Chondrocyte (in vitro differentiated cells): ENCODE results near the gene WTAP. TPM values are rescaled to one million over a fixed set of nuclear protein-coding genes. Genes with fewer than 3 reads are reported as not detected.

Source experiments
- DNase-seq: peaks from one replicate; pipeline ENCODE4 v3.0.0; 2021; ENCODE audit warnings: mixed read lengths, low spot score
- H3K27ac Mint-ChIP-seq: one replicate; pipeline ENCODE4 v1.8.0; 2021; ENCODE audit warnings: mild to moderate bottlenecking, moderate library complexity, mixed read lengths; ENCODE audit not compliant: unreplicated experiment
- H3K27me3 Mint-ChIP-seq: 2 replicates; pipeline ENCODE4 v1.8.0; 2021; ENCODE audit warnings: low read depth, mixed read lengths
- H3K36me3 Mint-ChIP-seq: 2 replicates; pipeline ENCODE4 v1.8.0; 2021; ENCODE audit warnings: low read depth, mixed read lengths
- H3K4me1 Mint-ChIP-seq: 2 replicates; pipeline ENCODE4 v1.8.0; 2021; ENCODE audit warnings: low read depth, mild to moderate bottlenecking, mixed read lengths
- H3K4me3 Mint-ChIP-seq: one replicate; pipeline ENCODE4 v1.8.0; 2021; ENCODE audit warnings: mild to moderate bottlenecking, moderate library complexity, mixed read lengths; ENCODE audit not compliant: unreplicated experiment
- H3K9me3 Mint-ChIP-seq: 2 replicates; pipeline ENCODE4 v1.8.0; 2021; ENCODE audit warnings: low read depth, mixed read lengths
- total RNA-seq: library from RNA; stranded (reverse); gene quantifications from 3 replicates; pipeline ENCODE4 v1.2.1, GENCODE V29; 2021
- TF ChIP-seq, protein P1 (sequence below): fragments of 200-600 bp; sonication (generic); IDR thresholded peaks from 2 replicates; pipeline ENCODE4 v1.5.0; 2021; ENCODE audit warnings: antibody characterized with exemption, mild to moderate bottlenecking, moderate library complexity

Gene WTAP
- total RNA-seq, 1 donor from 2014 or later: 65.9 TPM

DNA sequence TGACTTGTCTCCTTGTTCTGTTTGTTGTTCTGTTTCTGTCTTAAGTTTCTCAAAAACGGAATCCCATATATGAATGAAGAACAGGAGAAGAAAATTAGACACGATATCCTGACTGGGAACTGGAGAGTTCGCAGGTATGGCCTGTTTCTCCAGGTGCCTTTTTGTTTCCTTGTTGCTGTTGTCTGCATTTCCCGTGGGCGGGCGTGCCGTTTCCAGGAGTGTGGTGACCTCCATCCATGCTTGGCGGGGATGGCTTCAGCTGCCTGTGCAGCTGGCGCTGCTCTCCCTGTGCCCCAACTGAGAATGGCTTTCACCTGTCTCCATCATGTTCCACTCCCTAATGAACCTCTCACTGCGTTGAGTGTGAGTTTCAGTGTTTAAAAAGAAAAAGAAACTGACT, 77.2 kb downstream of the WTAP start:
- no peak for DNase-seq
- Mint-ChIP-seq H3K27ac (no peak overlapping the region), H3K4me3 (no peak overlapping the region), H3K4me1 (no peaks in the 10 kb centered on the region), H3K27me3 (no peaks in the 10 kb centered on the region), H3K9me3 (no peaks in the 10 kb centered on the region), H3K36me3 (peaks cover under 1% of the 10 kb centered on the region)
- TF ChIP-seq, protein P1, sequence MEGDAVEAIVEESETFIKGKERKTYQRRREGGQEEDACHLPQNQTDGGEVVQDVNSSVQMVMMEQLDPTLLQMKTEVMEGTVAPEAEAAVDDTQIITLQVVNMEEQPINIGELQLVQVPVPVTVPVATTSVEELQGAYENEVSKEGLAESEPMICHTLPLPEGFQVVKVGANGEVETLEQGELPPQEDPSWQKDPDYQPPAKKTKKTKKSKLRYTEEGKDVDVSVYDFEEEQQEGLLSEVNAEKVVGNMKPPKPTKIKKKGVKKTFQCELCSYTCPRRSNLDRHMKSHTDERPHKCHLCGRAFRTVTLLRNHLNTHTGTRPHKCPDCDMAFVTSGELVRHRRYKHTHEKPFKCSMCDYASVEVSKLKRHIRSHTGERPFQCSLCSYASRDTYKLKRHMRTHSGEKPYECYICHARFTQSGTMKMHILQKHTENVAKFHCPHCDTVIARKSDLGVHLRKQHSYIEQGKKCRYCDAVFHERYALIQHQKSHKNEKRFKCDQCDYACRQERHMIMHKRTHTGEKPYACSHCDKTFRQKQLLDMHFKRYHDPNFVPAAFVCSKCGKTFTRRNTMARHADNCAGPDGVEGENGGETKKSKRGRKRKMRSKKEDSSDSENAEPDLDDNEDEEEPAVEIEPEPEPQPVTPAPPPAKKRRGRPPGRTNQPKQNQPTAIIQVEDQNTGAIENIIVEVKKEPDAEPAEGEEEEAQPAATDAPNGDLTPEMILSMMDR: no peak

DNA sequence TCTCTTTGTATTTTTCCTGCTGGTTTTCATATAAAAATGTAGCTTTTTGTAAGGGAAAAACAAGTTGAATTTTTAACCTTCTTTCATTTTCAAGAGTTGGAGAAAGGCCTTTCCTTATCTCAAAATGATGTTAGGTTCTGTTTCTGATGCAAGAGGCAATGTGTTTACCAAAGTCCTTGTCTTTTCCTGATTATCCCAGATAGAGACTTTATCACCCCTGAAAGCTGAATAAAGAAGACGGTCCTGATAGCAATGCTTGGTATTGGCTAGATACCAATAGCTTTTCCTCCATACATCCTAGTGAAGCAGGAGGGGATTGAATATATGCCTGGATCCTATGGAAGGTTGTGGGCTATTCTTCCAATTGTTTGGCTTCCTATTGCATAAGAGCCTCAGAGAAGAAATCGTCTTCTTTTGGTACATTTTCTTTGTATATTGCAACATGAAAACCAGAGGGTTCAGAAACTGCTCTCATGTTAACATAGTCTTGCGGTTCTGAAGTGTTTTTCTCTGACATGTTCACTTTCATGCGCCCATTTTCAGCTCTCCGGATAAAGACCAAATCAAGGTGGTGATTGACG, 78.2 kb downstream of the WTAP start:
- TF ChIP-seq, protein P1: no peak
- Mint-ChIP-seq H3K27me3 (no peaks in the 10 kb centered on the region), H3K4me3 (no peak overlapping the region), H3K36me3 (no peaks in the 10 kb centered on the region), H3K4me1 (no peaks in the 10 kb centered on the region), H3K27ac (no peak overlapping the region), H3K9me3 (no peaks in the 10 kb centered on the region)
- DNase-seq: no peak

Other genes starting within 250 kb of the WTAP start
- 57.1 to 87.3 TPM (median 61.5 TPM) in 3 replicates for gene SOD2, start 34.3 kb upstream of the WTAP start, total RNA-seq
- 36.0 to 43.5 TPM (median 38.4 TPM) in 3 replicates for gene ACAT2, start 34.5 kb downstream of the WTAP start, total RNA-seq
- gene TCP1, start 62.1 kb downstream of the WTAP start, total RNA-seq: 169 to 200 TPM (median 175 TPM) in 3 replicates
- gene MRPL18, start 63.0 kb downstream of the WTAP start, total RNA-seq: 52.2 to 70.6 TPM (median 53.1 TPM) in 3 replicates
- gene PNLDC1, start 72.8 kb downstream of the WTAP start, total RNA-seq: not detected in 3 replicates
- not detected in 3 replicates for gene MAS1, start 163.5 kb downstream of the WTAP start, total RNA-seq
- 205 to 247 TPM (median 242 TPM) in 3 replicates for gene IGF2R, start 241.6 kb downstream of the WTAP start, total RNA-seq